Activated naive CD4-positive, alpha-beta T cell treated with anti-CD3 and anti-CD28 coated beads for 36 hours (primary cell): ENCODE results near the gene PCARE. TPM values are rescaled to one million over a fixed set of nuclear protein-coding genes. Genes with fewer than 3 reads are reported as not detected.

Experiments used
- CTCF ChIA-PET: fragments of 350-600 bp; sonication (Branson Sonifier 250); formaldehyde crosslinking; loops from one replicate; lab custom pipeline; 2021; ENCODE audit warnings: antibody characterized with exemption; lab: Charles Lee
- DNase-seq: peaks from one replicate; pipeline ENCODE4 v3.0.0-alpha.2; 2020
- H3K27ac Mint-ChIP-seq: one replicate; pipeline ENCODE4 v1.8.0; 2021; ENCODE audit warnings: mild to moderate bottlenecking, mixed read lengths
- H3K27me3 Mint-ChIP-seq: one replicate; pipeline ENCODE4 v1.8.0; 2021; ENCODE audit warnings: low read depth, mixed read lengths
- H3K36me3 Mint-ChIP-seq: one replicate; pipeline ENCODE4 v1.8.0; 2021; ENCODE audit warnings: low read depth, mixed read lengths
- H3K4me1 Mint-ChIP-seq: one replicate; pipeline ENCODE4 v1.8.0; 2021; ENCODE audit warnings: low read depth, mixed read lengths
- H3K4me3 Mint-ChIP-seq: one replicate; pipeline ENCODE4 v1.8.0; 2021; ENCODE audit warnings: mild to moderate bottlenecking, moderate library complexity, mixed read lengths
- H3K9me3 Mint-ChIP-seq: one replicate; pipeline ENCODE4 v1.8.0; 2021; ENCODE audit warnings: mixed read lengths
- intact Hi-C: fragments of 100-400 bp; cut with micrococcal nuclease; formaldehyde crosslinking; loops from one replicate; pipeline ENCODE4 v1.15.1; 2023
- total RNA-seq, 2 experiments: library from RNA; stranded (reverse); gene quantifications; one replicate each; pipeline ENCODE4 v1.2.3, GENCODE V29; 2021

Gene PCARE
- total RNA-seq, 2 experiments from 2014 or later: not detected

GRCh38 chr2:29066997-29067605, 7.2 kb downstream of the PCARE start:
- CTCF ChIA-PET: interaction anchor here (1.7 kb wide), 1 partner anchor 55 kb away, joined by 4 read pairs; no protein-coding TSS in a partner anchor
- intact Hi-C loops: no loop called here
- Mint-ChIP-seq H3K36me3 (no peaks in the 10 kb centered on the region), H3K27ac (no peak overlapping the region), H3K27me3 (no peaks in the 10 kb centered on the region), H3K4me1 (no peaks in the 10 kb centered on the region), H3K4me3 (no peak overlapping the region), H3K9me3 (no peaks in the 10 kb centered on the region)
- DNase-seq: no peak

GRCh38 chr2:29066271-29066860, 8.0 kb downstream of the PCARE start:
- intact Hi-C loops: no loop called here
- no peaks in the 10 kb centered on the region for H3K36me3 Mint-ChIP-seq

GRCh38 chr2:29065068-29065811, 9.1 kb downstream of the PCARE start:
- no peak overlapping the region for H3K27ac Mint-ChIP-seq

More at GRCh38 chr2:29066271-29066860, 8.0 kb downstream of the PCARE start:
- no peaks in the 10 kb centered on the region for H3K27me3 Mint-ChIP-seq
- no peaks in the 10 kb centered on the region for H3K4me1 Mint-ChIP-seq
- H3K27ac Mint-ChIP-seq: no peak overlapping the region
- H3K9me3 Mint-ChIP-seq: no peaks in the 10 kb centered on the region
- DNase-seq: no peak
- CTCF ChIA-PET: interaction anchor here (1.7 kb wide), 1 partner anchor 55 kb away, joined by 4 read pairs; no protein-coding TSS in a partner anchor
- H3K4me3 Mint-ChIP-seq: no peak overlapping the region

GRCh38 chr2:29064746-29065067, 9.6 kb downstream of the PCARE start:
- Mint-ChIP-seq H3K4me1 (peaks cover 9% of the 10 kb centered on the region), H3K9me3 (no peaks in the 10 kb centered on the region), H3K27me3 (no peaks in the 10 kb centered on the region), H3K4me3 (no peak overlapping the region), H3K36me3 (no peaks in the 10 kb centered on the region), H3K27ac (no peak overlapping the region)
- CTCF ChIA-PET: no interaction called here
- intact Hi-C loops: no loop called here
- no peak for DNase-seq

More at GRCh38 chr2:29065068-29065811, 9.1 kb downstream of the PCARE start:
- H3K9me3 Mint-ChIP-seq: no peaks in the 10 kb centered on the region
- H3K27me3 Mint-ChIP-seq: no peaks in the 10 kb centered on the region
- peaks cover 4% of the 10 kb centered on the region for H3K4me1 Mint-ChIP-seq
- CTCF ChIA-PET: no interaction called here
- H3K4me3 Mint-ChIP-seq: no peak overlapping the region
- DNase-seq: no peak
- no peaks in the 10 kb centered on the region for H3K36me3 Mint-ChIP-seq
- intact Hi-C loops: no loop called here

GRCh38 chr2:29064346-29064715, 10.0 kb downstream of the PCARE start:
- no peak for DNase-seq
- no peak overlapping the region for H3K4me3 Mint-ChIP-seq
- intact Hi-C loops: no loop called here
- CTCF ChIA-PET: no interaction called here
- H3K27ac Mint-ChIP-seq: no peak overlapping the region
- no peaks in the 10 kb centered on the region for H3K36me3 Mint-ChIP-seq
- peaks cover 13% of the 10 kb centered on the region for H3K4me1 Mint-ChIP-seq
- no peaks in the 10 kb centered on the region for H3K9me3 Mint-ChIP-seq
- no peaks in the 10 kb centered on the region for H3K27me3 Mint-ChIP-seq

GRCh38 chr2:29063646-29064345, 10.5 kb downstream of the PCARE start:
- Mint-ChIP-seq H3K36me3 (no peaks in the 10 kb centered on the region), H3K9me3 (no peaks in the 10 kb centered on the region), H3K4me1 (peaks cover 17% of the 10 kb centered on the region), H3K4me3 (no peak overlapping the region), H3K27ac (no peak overlapping the region), H3K27me3 (no peaks in the 10 kb centered on the region)
- intact Hi-C loops: no loop called here
- CTCF ChIA-PET: no interaction called here
- no peak for DNase-seq

GRCh38 chr2:29063056-29063455, 11.3 kb downstream of the PCARE start:
- Mint-ChIP-seq H3K9me3 (no peaks in the 10 kb centered on the region), H3K27me3 (no peaks in the 10 kb centered on the region), H3K36me3 (no peaks in the 10 kb centered on the region), H3K27ac (no peak overlapping the region), H3K4me3 (no peak overlapping the region), H3K4me1 (peaks cover 19% of the 10 kb centered on the region)
- intact Hi-C loops: no loop called here
- no peak for DNase-seq
- CTCF ChIA-PET: no interaction called here

- Mint-ChIP-seq H3K27ac (no peak overlapping the region), H3K4me1 (peaks cover 19% of the 10 kb centered on the region), H3K36me3 (no peaks in the 10 kb centered on the region), H3K4me3 (no peak overlapping the region), H3K9me3 (no peaks in the 10 kb centered on the region), H3K27me3 (no peaks in the 10 kb centered on the region)
- DNase-seq: no peak
- intact Hi-C loops: no loop called here
- CTCF ChIA-PET: no interaction called here
These were observed 12.0 kb downstream of the PCARE start for GRCh38 chr2:29062371-29062770.

GRCh38 chr2:29061616-29062015, 12.7 kb downstream of the PCARE start:
- no peaks in the 10 kb centered on the region for H3K9me3 Mint-ChIP-seq
- CTCF ChIA-PET: interaction anchor here (0.7 kb wide), 1 partner anchor 45 kb away, joined by 4 read pairs; no protein-coding TSS in a partner anchor
- no peaks in the 10 kb centered on the region for H3K27me3 Mint-ChIP-seq

GRCh38 chr2:29061176-29061575, 13.1 kb downstream of the PCARE start:
- Mint-ChIP-seq H3K9me3 (no peaks in the 10 kb centered on the region), H3K27me3 (no peaks in the 10 kb centered on the region), H3K36me3 (no peaks in the 10 kb centered on the region), H3K4me3 (no peak overlapping the region), H3K4me1 (peaks cover 19% of the 10 kb centered on the region), H3K27ac (no peak overlapping the region)
- DNase-seq: no peak
- intact Hi-C loops: no loop called here
- CTCF ChIA-PET: interaction anchor here (0.7 kb wide), 2 partner anchors 21 to 45 kb away, joined by 3 to 4 read pairs; no protein-coding TSS in a partner anchor

More at GRCh38 chr2:29061616-29062015, 12.7 kb downstream of the PCARE start:
- Mint-ChIP-seq H3K27ac (no peak overlapping the region), H3K4me3 (no peak overlapping the region), H3K36me3 (no peaks in the 10 kb centered on the region), H3K4me1 (peaks cover 19% of the 10 kb centered on the region)
- no peak for DNase-seq
- intact Hi-C loops: no loop called here

GRCh38 chr2:29060441-29060840, 13.9 kb downstream of the PCARE start:
- Mint-ChIP-seq H3K4me3 (no peak overlapping the region), H3K36me3 (no peaks in the 10 kb centered on the region), H3K4me1 (peaks cover 19% of the 10 kb centered on the region), H3K9me3 (no peaks in the 10 kb centered on the region), H3K27ac (no peak overlapping the region), H3K27me3 (no peaks in the 10 kb centered on the region)
- intact Hi-C loops: no loop called here
- CTCF ChIA-PET: no interaction called here
- no peak for DNase-seq

GRCh38 chr2:29059624-29060023, 14.7 kb downstream of the PCARE start:
- Mint-ChIP-seq H3K9me3 (no peaks in the 10 kb centered on the region), H3K4me1 (peaks cover 19% of the 10 kb centered on the region), H3K27me3 (no peaks in the 10 kb centered on the region), H3K27ac (peak overlapping the region; percentile 13), H3K36me3 (no peaks in the 10 kb centered on the region), H3K4me3 (no peak overlapping the region)
- CTCF ChIA-PET: interaction anchor here (0.6 kb wide), 1 partner anchor 101 kb away, joined by 3 read pairs; no protein-coding TSS in a partner anchor
- intact Hi-C loops: loop anchor here (2.0 kb wide), 1 partner anchor 45 kb away; no protein-coding TSS in a partner anchor
- DNase-seq: peak; percentile 23
